HG03565 (cell line): ENCODE data around the gene MAGEB2.
"Not testable (repeated sequence)": the region's sequence is repeated elsewhere in the genome, so short reads cannot be mapped to it uniquely, and the experiment has no call there.

Source experiments
- ATAC-seq: cut with Tn5 transposase; IDR thresholded peaks from one replicate; pipeline ENCODE4 v1.9.1; 2021; ENCODE audit warnings: mild to moderate bottlenecking, moderate library complexity; ENCODE audit not compliant: unreplicated experiment

MAGEB2 gene

GRCh38 chrX:30215357-30215843 is at the start of gene MAGEB2:
Gene MAGEB2, plus strand, starts transcription at chrX:30215563. Its CDS starts 3,018 bp downstream, at chrX:30218581.
- ATAC-seq = no peak

- no peak for ATAC-seq
Measured at GRCh38 chrX:30170900-30171299, 44.5 kb upstream of the MAGEB2 start.

- ATAC-seq = no peak
Measured at GRCh38 chrX:30181353-30181752, 34.0 kb upstream of the MAGEB2 start.

GRCh38 chrX:30183554-30183953 is 31.8 kb upstream of the MAGEB2 start:
- ATAC-seq = no peak

- no peak for ATAC-seq
Measured at GRCh38 chrX:30190426-30190825, 24.9 kb upstream of the MAGEB2 start.

- ATAC-seq = not testable (repeated sequence)
Measured at GRCh38 chrX:30193910-30194309, 21.5 kb upstream of the MAGEB2 start.

GRCh38 chrX:30196322-30196721 is 19.0 kb upstream of the MAGEB2 start:
- no peak for ATAC-seq

GRCh38 chrX:30212172-30212571 is 3.2 kb upstream of the MAGEB2 start:
- ATAC-seq = no peak

GRCh38 chrX:30217465-30217864 is 2.1 kb downstream of the MAGEB2 start:
- ATAC-seq = no peak

- ATAC-seq = no peak
Measured at GRCh38 chrX:30219372-30219771, 4.0 kb downstream of the MAGEB2 start.

- no peak for ATAC-seq
Measured at GRCh38 chrX:30220661-30221060, 5.3 kb downstream of the MAGEB2 start.

GRCh38 chrX:30224536-30224935 is 9.2 kb downstream of the MAGEB2 start:
- no peak for ATAC-seq

GRCh38 chrX:30228526-30228925 is 13.2 kb downstream of the MAGEB2 start:
- ATAC-seq = no peak

- no peak for ATAC-seq
Measured at GRCh38 chrX:30230395-30230794, 15.0 kb downstream of the MAGEB2 start, which contains the start of gene MAGEB3. Gene MAGEB3, plus strand, starts transcription at chrX:30230657. Its CDS starts 5,268 bp downstream, at chrX:30235925.

- no peak for ATAC-seq
Measured at GRCh38 chrX:30241724-30242415, 26.5 kb downstream of the MAGEB2 start, which contains the start of gene MAGEB4. Gene MAGEB4, plus strand, starts transcription at chrX:30242000. Its CDS starts 136 bp downstream, at chrX:30242136.

- no peak for ATAC-seq
Measured at GRCh38 chrX:30246769-30247489, 31.6 kb downstream of the MAGEB2 start, which contains the start of gene MAGEB1. Gene MAGEB1, plus strand, starts transcription at chrX:30247146. Its CDS starts 3,348 bp downstream, at chrX:30250494.

- peak; percentile 78 for ATAC-seq
Measured at GRCh38 chrX:30248854-30249253, 33.5 kb downstream of the MAGEB2 start.

- peak; percentile 68 for ATAC-seq
Measured at GRCh38 chrX:30253257-30253656, 37.9 kb downstream of the MAGEB2 start.

GRCh38 chrX:30259927-30260326 is 44.6 kb downstream of the MAGEB2 start:
- ATAC-seq = no peak

- no peak for ATAC-seq
Measured at GRCh38 chrX:30261012-30261411, 45.6 kb downstream of the MAGEB2 start.

GRCh38 chrX:30262763-30263162 is 47.4 kb downstream of the MAGEB2 start:
- no peak for ATAC-seq
